Loucy (cell line): ENCODE data around the gene CCDC92.

ENCODE experiments used
- CTCF ChIP-seq: fragments of 200-600 bp; sonication (generic); conservative IDR thresholded peaks from 2 replicates; pipeline ENCODE4 v1.5.1; 2014; ENCODE audit warnings: mild to moderate bottlenecking, antibody characterized with exemption, low read length
- EZH2phosphoT487 ChIP-seq: fragments of 200-600 bp; IDR thresholded peaks from 2 replicates; pipeline ENCODE4 v1.6.1; 2018; ENCODE audit warnings: antibody characterized with exemption, mild to moderate bottlenecking, moderate library complexity, borderline replicate concordance

- TF ChIP-seq CTCF (no peak), EZH2phosphoT487 (no peak)
These were observed 52.7 kb downstream of the CCDC92 start for GRCh38 chr12:123919980-123920360.
